Type B pancreatic cell (in vitro differentiated cells): ENCODE measurements around the gene CSTPP1. TPM values are rescaled to one million over a fixed set of nuclear protein-coding genes. Genes with fewer than 3 reads are reported as not detected.

ENCODE experiments used
- DNase-seq: peaks from one replicate; pipeline ENCODE4 v3.0.0; 2021; ENCODE audit warnings: mixed read lengths; ENCODE audit not compliant: unreplicated experiment; ENCODE audit errors: extremely low spot score
- H3K27ac Mint-ChIP-seq: 2 replicates; pipeline ENCODE4 v1.8.0; 2021; ENCODE audit warnings: mild to moderate bottlenecking, mixed read lengths
- H3K27me3 Mint-ChIP-seq: 2 replicates; pipeline ENCODE4 v1.8.0; 2021; ENCODE audit warnings: mixed read lengths
- H3K36me3 Mint-ChIP-seq: 2 replicates; pipeline ENCODE4 v1.8.0; 2021; ENCODE audit warnings: mixed read lengths
- H3K4me1 Mint-ChIP-seq: one replicate; pipeline ENCODE4 v1.8.0; 2021; ENCODE audit warnings: mixed read lengths; ENCODE audit not compliant: unreplicated experiment
- H3K4me3 Mint-ChIP-seq: 2 replicates; pipeline ENCODE4 v1.8.0; 2021; ENCODE audit warnings: mild to moderate bottlenecking, mixed read lengths
- H3K9me3 Mint-ChIP-seq: 2 replicates; pipeline ENCODE4 v1.8.0; 2021; ENCODE audit warnings: mixed read lengths
- total RNA-seq: library from RNA; stranded (reverse); gene quantifications from 2 replicates; pipeline ENCODE4 v1.2.1, GENCODE V29; 2021; ENCODE audit warnings: low replicate concordance
- TF ChIP-seq, protein P1 (sequence below): fragments of 200-600 bp; sonication (generic); conservative IDR thresholded peaks from 2 replicates; pipeline ENCODE4 v1.5.0; 2021; ENCODE audit warnings: antibody characterized with exemption, mild to moderate bottlenecking

CSTPP1 gene
- total RNA-seq, 1 donor from 2014 or later, result 44.4 TPM

DNA sequence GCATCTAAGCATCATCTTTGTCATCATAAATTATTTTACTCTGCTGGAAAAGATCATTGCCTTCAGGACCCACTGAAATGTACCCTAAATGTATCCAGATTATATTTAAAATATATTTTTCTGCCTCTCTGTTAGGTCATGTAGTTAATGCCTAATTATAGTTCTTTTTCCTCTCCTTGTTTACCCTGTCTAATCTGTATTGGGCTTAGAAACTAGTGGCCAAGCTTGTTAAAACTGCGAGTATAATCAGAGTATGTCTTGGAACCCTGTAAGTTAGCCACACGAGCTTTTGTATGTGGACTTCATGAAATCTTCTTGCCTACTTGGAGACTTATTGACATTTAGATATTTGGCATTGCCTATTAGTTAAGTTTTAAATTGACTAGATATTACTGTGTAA, 184.5 kb downstream of the CSTPP1 start:
- Mint-ChIP-seq H3K27ac (no peak overlapping the region), H3K4me1 (peaks cover 17% of the 10 kb centered on the region), H3K36me3 (no peaks in the 10 kb centered on the region), H3K9me3 (no peaks in the 10 kb centered on the region), H3K27me3 (no peaks in the 10 kb centered on the region), H3K4me3 (no peak overlapping the region)
- TF ChIP-seq, protein P1, sequence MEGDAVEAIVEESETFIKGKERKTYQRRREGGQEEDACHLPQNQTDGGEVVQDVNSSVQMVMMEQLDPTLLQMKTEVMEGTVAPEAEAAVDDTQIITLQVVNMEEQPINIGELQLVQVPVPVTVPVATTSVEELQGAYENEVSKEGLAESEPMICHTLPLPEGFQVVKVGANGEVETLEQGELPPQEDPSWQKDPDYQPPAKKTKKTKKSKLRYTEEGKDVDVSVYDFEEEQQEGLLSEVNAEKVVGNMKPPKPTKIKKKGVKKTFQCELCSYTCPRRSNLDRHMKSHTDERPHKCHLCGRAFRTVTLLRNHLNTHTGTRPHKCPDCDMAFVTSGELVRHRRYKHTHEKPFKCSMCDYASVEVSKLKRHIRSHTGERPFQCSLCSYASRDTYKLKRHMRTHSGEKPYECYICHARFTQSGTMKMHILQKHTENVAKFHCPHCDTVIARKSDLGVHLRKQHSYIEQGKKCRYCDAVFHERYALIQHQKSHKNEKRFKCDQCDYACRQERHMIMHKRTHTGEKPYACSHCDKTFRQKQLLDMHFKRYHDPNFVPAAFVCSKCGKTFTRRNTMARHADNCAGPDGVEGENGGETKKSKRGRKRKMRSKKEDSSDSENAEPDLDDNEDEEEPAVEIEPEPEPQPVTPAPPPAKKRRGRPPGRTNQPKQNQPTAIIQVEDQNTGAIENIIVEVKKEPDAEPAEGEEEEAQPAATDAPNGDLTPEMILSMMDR, result no peak
- no peak for DNase-seq

DNA sequence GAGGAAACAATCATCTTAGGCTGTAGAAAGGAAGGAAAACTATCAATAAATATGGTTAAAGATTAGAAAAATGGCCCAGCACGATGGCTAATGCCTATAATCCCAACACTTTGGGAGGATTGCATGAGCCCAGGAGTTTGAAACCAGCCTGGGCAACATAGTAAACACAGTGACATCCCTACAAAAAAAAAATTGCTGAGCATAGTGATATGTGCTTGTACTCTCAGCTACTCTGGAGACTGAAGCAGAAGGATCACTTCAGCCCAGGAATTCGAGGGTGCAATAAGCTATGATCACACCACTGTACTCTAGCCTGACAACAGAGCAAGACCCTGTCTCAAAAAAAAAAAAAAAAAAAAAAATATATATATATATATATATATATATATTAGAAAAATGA, 185.2 kb downstream of the CSTPP1 start:
- Mint-ChIP-seq H3K9me3 (no peaks in the 10 kb centered on the region), H3K36me3 (no peaks in the 10 kb centered on the region), H3K4me1 (peaks cover 17% of the 10 kb centered on the region), H3K27ac (no peak overlapping the region), H3K27me3 (no peaks in the 10 kb centered on the region), H3K4me3 (no peak overlapping the region)
- no peak for DNase-seq
- TF ChIP-seq, protein P1, result no peak

DNA sequence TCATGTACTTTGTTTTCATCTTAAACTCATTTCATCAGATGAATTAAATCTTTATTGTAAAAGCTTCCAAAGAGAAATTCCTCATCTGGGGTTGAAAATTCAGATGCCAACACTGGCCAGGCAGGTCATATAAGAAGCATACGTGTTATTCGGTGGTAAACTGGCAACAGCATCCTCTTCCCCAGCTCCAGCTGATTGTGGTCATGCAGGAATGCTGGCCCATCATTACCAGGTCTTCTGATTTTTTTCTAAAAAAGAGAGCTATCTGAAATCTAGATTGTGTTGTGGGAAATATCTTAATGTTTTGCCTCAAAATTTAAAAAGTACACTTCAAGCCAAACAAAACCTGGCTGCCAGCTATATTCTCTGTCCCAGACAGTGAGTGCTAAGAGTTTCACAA, 186.5 kb downstream of the CSTPP1 start:
- TF ChIP-seq, protein P1, result no peak
- Mint-ChIP-seq H3K36me3 (no peaks in the 10 kb centered on the region), H3K4me1 (peaks cover 17% of the 10 kb centered on the region), H3K4me3 (no peak overlapping the region), H3K9me3 (no peaks in the 10 kb centered on the region), H3K27me3 (no peaks in the 10 kb centered on the region), H3K27ac (no peak overlapping the region)
- no peak for DNase-seq

DNA sequence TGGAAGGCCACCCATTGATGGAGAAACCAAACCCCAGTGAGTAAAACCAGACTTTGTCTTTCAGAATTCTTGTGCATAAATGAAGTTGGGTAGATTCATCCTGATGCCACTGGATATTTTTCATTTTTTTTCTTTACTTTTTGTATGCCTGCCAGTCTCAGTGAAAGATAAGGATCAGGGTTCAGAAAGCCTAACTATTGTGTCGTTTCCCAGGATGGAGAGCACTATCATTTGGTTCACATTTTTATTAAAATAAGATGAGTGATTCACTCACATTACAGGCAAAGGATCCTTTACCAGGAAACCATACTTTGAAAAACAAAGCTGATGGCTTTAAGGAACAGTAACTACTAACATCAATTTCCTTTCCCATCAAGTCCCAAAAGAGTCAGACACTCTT, 188.1 kb downstream of the CSTPP1 start:
- TF ChIP-seq, protein P1, result no peak
- DNase-seq, result no peak
- H3K27ac Mint-ChIP-seq, result no peak overlapping the region
- peaks cover 17% of the 10 kb centered on the region for H3K4me1 Mint-ChIP-seq
- H3K36me3 Mint-ChIP-seq, result no peaks in the 10 kb centered on the region
- H3K27me3 Mint-ChIP-seq, result no peaks in the 10 kb centered on the region
- H3K9me3 Mint-ChIP-seq, result no peaks in the 10 kb centered on the region
- H3K4me3 Mint-ChIP-seq, result no peak overlapping the region

DNA sequence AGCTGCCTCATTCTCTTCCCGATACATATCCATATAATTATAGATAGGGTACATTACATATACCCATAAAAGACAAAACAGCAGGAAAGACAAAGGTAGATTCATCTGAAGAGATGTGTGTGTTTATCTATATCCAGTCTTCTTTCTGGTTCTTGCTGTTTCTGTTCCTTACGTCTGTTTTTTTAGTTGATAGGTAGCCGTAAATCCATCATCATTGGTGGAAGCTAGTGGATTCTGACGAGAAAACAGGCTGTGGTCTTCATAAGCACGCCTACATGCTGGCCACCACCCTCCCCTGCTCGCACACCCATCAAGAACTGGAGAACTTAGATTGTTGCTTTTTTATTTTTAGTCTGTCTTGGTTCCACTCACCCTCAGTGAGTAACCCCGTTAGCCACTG, 188.5 kb downstream of the CSTPP1 start:
- DNase-seq, result no peak
- H3K27me3 Mint-ChIP-seq, result no peaks in the 10 kb centered on the region

More for the DNA sequence above, 188.5 kb downstream of the CSTPP1 start:
- H3K36me3 Mint-ChIP-seq, result no peaks in the 10 kb centered on the region
- no peak overlapping the region for H3K4me3 Mint-ChIP-seq
- TF ChIP-seq, protein P1, result no peak
- no peaks in the 10 kb centered on the region for H3K9me3 Mint-ChIP-seq
- peaks cover 17% of the 10 kb centered on the region for H3K4me1 Mint-ChIP-seq
- no peak overlapping the region for H3K27ac Mint-ChIP-seq
